LHCN-M2 (cell line): ENCODE results near the gene IGF2. TPM values are rescaled to one million over a fixed set of nuclear protein-coding genes. Genes with fewer than 3 reads are reported as not detected.

Source experiments
- DNase-seq: peaks from one replicate; pipeline ENCODE4 v3.0.0-alpha.2; 2012; ENCODE audit warnings: low read depth
- total RNA-seq: library from RNA; depleted of rRNA; stranded (reverse); fragments of >200 nt; gene quantifications from 2 replicates; pipeline ENCODE4 v1.2.3, GENCODE V29; 2014

IGF2 gene
- total RNA-seq, 1 experiment from 2014 or later: 173 TPM

- no peak for DNase-seq
Measured at GRCh38 chr11:2154195-2154585, 15.0 kb upstream of the IGF2 start.

- DNase-seq: no peak
Measured at GRCh38 chr11:2153581-2154194, 14.5 kb upstream of the IGF2 start.

- peak; percentile 52 for DNase-seq
Measured at GRCh38 chr11:2151500-2152257, 12.5 kb upstream of the IGF2 start.

GRCh38 chr11:2149864-2150847 is 11.0 kb upstream of the IGF2 start:
- DNase-seq: peak; percentile 65

- no peak for DNase-seq
Measured at GRCh38 chr11:2149460-2149859, 10.3 kb upstream of the IGF2 start.

- no peak for DNase-seq
Measured at GRCh38 chr11:2148595-2148994, 9.4 kb upstream of the IGF2 start.

GRCh38 chr11:2147391-2147790 is 8.2 kb upstream of the IGF2 start:
- DNase-seq: no peak

- no peak for DNase-seq
Measured at GRCh38 chr11:2146051-2146450, 6.9 kb upstream of the IGF2 start.

GRCh38 chr11:2144544-2145248 is 5.5 kb upstream of the IGF2 start:
- DNase-seq: no peak

- DNase-seq: no peak
Measured at GRCh38 chr11:2143799-2144543, 4.8 kb upstream of the IGF2 start.

GRCh38 chr11:2143477-2143798 is 4.2 kb upstream of the IGF2 start:
- no peak for DNase-seq

GRCh38 chr11:2142762-2143202 is 3.6 kb upstream of the IGF2 start:
- peak; percentile 61 for DNase-seq

- peak; percentile 58 for DNase-seq
Measured at GRCh38 chr11:2142300-2142759, 3.1 kb upstream of the IGF2 start.

GRCh38 chr11:2140411-2141400 is 1.5 kb upstream of the IGF2 start:
- DNase-seq: no peak

GRCh38 chr11:2139621-2140337 is 590 bp upstream of the IGF2 start:
- no peak for DNase-seq

- peak; percentile 52 for DNase-seq
Measured at GRCh38 chr11:2138431-2139122, 612 bp downstream of the IGF2 start.

GRCh38 chr11:2138068-2138430 is 1.1 kb downstream of the IGF2 start:
- no peak for DNase-seq
